SK-N-SH (cell line): ENCODE data around the gene PEX3. TPM values are rescaled to one million over a fixed set of nuclear protein-coding genes. Genes with fewer than 3 reads are reported as not detected.

Source experiments
- CTCF ChIA-PET: fragments of 300-600, 350-600 bp; formaldehyde crosslinking; extraction: SDS; loops from one replicate; lab custom pipeline; 2021; lab: Yijun Ruan, JAX
- POLR2A ChIA-PET: fragments of 350-600 bp; sonication (Branson Sonifier 250); formaldehyde crosslinking; extraction: SDS; loops from one replicate; lab custom pipeline; 2020; ENCODE audit warnings: antibody characterized with exemption, inconsistent platforms; lab: Yijun Ruan, JAX
- DNase-seq: peaks from one replicate; pipeline ENCODE4 v3.0.0; 2012
- H2AFZ ChIP-seq: fragments of 200-600 bp; sonication (generic); 2 replicates; pipeline ENCODE4 v1.8.1; 2016; ENCODE audit warnings: antibody characterized with exemption, mild to moderate bottlenecking, low read depth
- H3F3A ChIP-seq: fragments of 200-600 bp; sonication (generic); replicated peaks from 2 replicates; pipeline ENCODE3; 2016; ENCODE audit warnings: antibody characterized with exemption, mild to moderate bottlenecking; ENCODE audit not compliant: insufficient read depth
- H3K27ac ChIP-seq, 2 experiments: fragments of 200-500 bp in 1 of 2; fragments of 200-600 bp in 1 of 2; sonication (Bioruptor generic) in 1 of 2; sonication (generic), shearing (Covaris generic) in 1 of 2; 2 replicates each; pipeline versions ENCODE4 v1.5.1 to v1.6.1; 2014 to 2016; ENCODE audit warnings: low read depth in 2 of 2, inconsistent platforms in 1 of 2, low read length in 1 of 2, mild to moderate bottlenecking in 1 of 2, mixed read lengths in 1 of 2
- H3K27me3 ChIP-seq: fragments of 200-600 bp; sonication (generic), shearing (Covaris generic); 2 replicates; pipeline ENCODE4 v1.6.1; 2016; ENCODE audit warnings: mixed run types; ENCODE audit not compliant: insufficient read depth
- H3K36me3 ChIP-seq, 2 experiments: fragments of 200-500 bp in 1 of 2; fragments of 200-600 bp in 1 of 2; sonication (Bioruptor generic) in 1 of 2; sonication (generic) in 1 of 2; replicated peaks in 1 of 2; 2 replicates each; pipeline versions ENCODE3 to v1.5.1; 2014 to 2016; ENCODE audit warnings: low read length in 1 of 2, mild to moderate bottlenecking in 1 of 2; ENCODE audit not compliant: insufficient read depth in 2 of 2, control insufficient read depth in 1 of 2
- H3K4me1 ChIP-seq, 2 experiments: fragments of 200-500 bp in 1 of 2; fragments of 200-600 bp in 1 of 2; sonication (Bioruptor generic) in 1 of 2; sonication (generic), shearing (Covaris generic) in 1 of 2; 2 replicates each; pipeline versions ENCODE4 v1.5.1 to v1.6.1; 2014 to 2016; ENCODE audit warnings: low read depth in 1 of 2, low read length in 1 of 2, mixed run types in 1 of 2; ENCODE audit not compliant: insufficient read depth in 2 of 2, control insufficient read depth in 1 of 2
- H3K4me2 ChIP-seq: fragments of 200-600 bp; sonication (generic), shearing (Covaris generic); 2 replicates; pipeline ENCODE4 v1.6.1; 2017; ENCODE audit warnings: mixed run types
- H3K4me3 ChIP-seq, 2 experiments: fragments of 200-500 bp in 1 of 2; fragments of 200-600 bp in 1 of 2; sonication (Bioruptor generic) in 1 of 2; sonication (generic), shearing (Covaris generic) in 1 of 2; 2 replicates each; pipeline versions ENCODE4 v1.5.1 to v1.8.1; 2014 to 2016; ENCODE audit warnings: low read depth in 2 of 2, inconsistent platforms in 1 of 2, low read length in 1 of 2, mild to moderate bottlenecking in 1 of 2, mixed read lengths in 1 of 2, moderate library complexity in 1 of 2
- H3K79me2 ChIP-seq: fragments of 200-600 bp; sonication (generic); 2 replicates; pipeline ENCODE4 v1.8.1; 2017; ENCODE audit warnings: mild to moderate bottlenecking; ENCODE audit not compliant: insufficient read depth
- H3K9ac ChIP-seq: fragments of 200-600 bp; sonication (generic); 2 replicates; pipeline ENCODE4 v1.6.1; 2017; ENCODE audit warnings: mixed run types
- H3K9me2 ChIP-seq: fragments of 200-600 bp; sonication (generic); 2 replicates; pipeline ENCODE4 v1.6.1; 2017; ENCODE audit warnings: mixed run types
- H3K9me3 ChIP-seq: fragments of 200-600 bp; sonication (generic); 2 replicates; pipeline ENCODE4 v1.6.1; 2017; ENCODE audit warnings: mixed run types, mild to moderate bottlenecking, moderate library complexity
- H4K20me1 ChIP-seq: fragments of 200-600 bp; sonication (generic); 2 replicates; pipeline ENCODE4 v1.6.1; 2017; ENCODE audit warnings: mild to moderate bottlenecking, mixed run types; ENCODE audit not compliant: insufficient read depth
- CHD2 ChIP-seq: fragments of 150-350 bp; IDR thresholded peaks from 2 replicates; pipeline ENCODE4 v1.6.1; 2018; ENCODE audit warnings: low read length; ENCODE audit not compliant: partially characterized antibody
- ELF1 ChIP-seq: IDR thresholded peaks from 2 replicates; pipeline ENCODE4 v1.4.0; 2012
- EP300 ChIP-seq, 2 experiments: IDR thresholded peaks; 2 replicates each; pipeline versions ENCODE4 v1.4.0 to v1.6.1; 2012; ENCODE audit warnings: borderline replicate concordance in 1 of 2, low read depth in 1 of 2, low read length in 1 of 2
- FOSL2 ChIP-seq: IDR thresholded peaks from 2 replicates; pipeline ENCODE4 v1.4.0; 2012; ENCODE audit warnings: low read depth, mild to moderate bottlenecking, moderate library complexity, borderline replicate concordance
- FOXJ3 ChIP-seq: sonication (generic); formaldehyde crosslinking; IDR thresholded peaks from 2 replicates; pipeline ENCODE4 v1.5.1; 2020; ENCODE audit warnings: mild to moderate bottlenecking, missing genetic modification reagents
- GATA2 ChIP-seq: sonication (generic); formaldehyde crosslinking; IDR thresholded peaks from 2 replicates; pipeline ENCODE4 v1.5.0; 2020; ENCODE audit warnings: mild to moderate bottlenecking, missing genetic modification reagents
- JUND ChIP-seq: IDR thresholded peaks from 2 replicates; pipeline ENCODE4 v1.4.0; 2012
- MEF2A ChIP-seq: IDR thresholded peaks from 2 replicates; pipeline ENCODE4 v1.4.0; 2012; ENCODE audit warnings: low read depth, borderline replicate concordance
- PBX3 ChIP-seq: IDR thresholded peaks from 2 replicates; pipeline ENCODE4; 2012
- POLR2AphosphoS5 ChIP-seq: IDR thresholded peaks from 2 replicates; pipeline ENCODE4 v1.6.1; 2012; ENCODE audit warnings: low read depth, low read length
- RXRA ChIP-seq: IDR thresholded peaks from 2 replicates; pipeline ENCODE4 v1.4.0; 2012; ENCODE audit warnings: low read depth, mild to moderate bottlenecking, borderline replicate concordance
- SIN3A ChIP-seq: IDR thresholded peaks from 2 replicates; pipeline ENCODE4 v1.6.1; 2012; ENCODE audit warnings: low read depth, mild to moderate bottlenecking, low read length, moderate library complexity, borderline replicate concordance
- TAF1 ChIP-seq: IDR thresholded peaks from 2 replicates; pipeline ENCODE4 v1.6.1; 2012; ENCODE audit warnings: low read depth, mild to moderate bottlenecking, low read length, moderate library complexity, borderline replicate concordance
- TCF12 ChIP-seq: IDR thresholded peaks from 2 replicates; pipeline ENCODE4 v1.4.0; 2012
- USF1 ChIP-seq: IDR thresholded peaks from 2 replicates; pipeline ENCODE4 v1.4.0; 2012; ENCODE audit warnings: low read depth, borderline replicate concordance
- ZBTB33 ChIP-seq: IDR thresholded peaks from 2 replicates; pipeline ENCODE4 v1.4.0; 2012; ENCODE audit warnings: low read depth, borderline replicate concordance
- WGBS: methylation state at CpG from one replicate; pipeline ENCODE4 v1.1.6; 2017; ENCODE audit warnings: low lambda C conversion rate; 5-methylcytosine and 5-hydroxymethylcytosine counted together
- polyA plus RNA-seq, 3 experiments: library from polyadenylated mRNA; depleted of rRNA; stranded (reverse); fragments of >200 nt; gene quantifications; 2 replicates each; pipeline ENCODE4 v1.2.3, GENCODE V29; 2012
- TF ChIP-seq, protein P1 (sequence below): fragments of 150-350 bp; IDR thresholded peaks from 2 replicates; pipeline ENCODE4 v1.6.1; 2017; ENCODE audit warnings: antibody characterized with exemption, low read length, low read depth, borderline replicate concordance
- TF ChIP-seq, protein P2 (sequence below): IDR thresholded peaks from 2 replicates; pipeline ENCODE4 v1.6.1; 2012; ENCODE audit warnings: mild to moderate bottlenecking, low read depth, low read length, moderate library complexity

The PEX3 gene
- polyA plus RNA-seq, 1 of the 3 experiments (the other 2 are of a cell fraction), result 14.1 TPM

DNA sequence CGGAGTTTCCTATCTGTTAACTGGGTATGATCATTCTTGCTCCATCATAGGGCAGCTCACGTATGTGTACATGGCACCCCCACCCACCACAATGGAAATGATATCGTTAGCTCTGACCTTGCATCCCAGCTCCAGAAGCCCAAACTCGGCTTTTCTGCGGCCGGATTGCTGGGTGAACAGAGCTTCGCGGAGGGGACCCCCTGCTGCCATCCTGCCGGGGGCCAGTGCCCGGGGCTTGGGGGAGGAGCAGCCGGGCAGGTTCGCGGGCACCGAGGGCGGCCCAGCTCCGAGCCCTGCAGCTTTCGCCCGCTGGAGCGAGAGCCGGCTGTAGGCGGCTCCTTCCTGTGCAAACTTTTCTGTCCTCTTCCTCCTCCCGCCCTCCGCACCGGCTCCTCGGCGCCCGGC, 85.9 kb downstream of the PEX3 start:
- CTCF ChIA-PET, result interaction anchor here (0.8 to 2.8 kb wide), 5 partner anchors 15 to 109 kb away, joined by 3 to 8 read pairs (median 4); no protein-coding TSS in a partner anchor

More for the DNA sequence above, 85.9 kb downstream of the PEX3 start:
- Histone ChIP-seq H4K20me1 (no peaks in the 10 kb centered on the region), H3K4me2 (peak overlapping the region; percentile 85), H3K9ac (peak overlapping the region; percentile 56; the same call in 1 of the 2 replicates), H3F3A (peaks cover 4% of the 10 kb centered on the region), H3K4me3 (peak overlapping the region; percentile 63 to 71), H3K9me3 (no peaks in the 10 kb centered on the region), H2AFZ (peak overlapping the region; percentile 88), H3K27ac (no peak overlapping the region; a peak in 1 of 4 replicates), H3K79me2 (peaks cover 11% of the 10 kb centered on the region; the same call in 1 of the 2 replicates), H3K9me2 (no peaks in the 10 kb centered on the region), H3K36me3 (no peaks in the 10 kb centered on the region), H3K27me3 (no peaks in the 10 kb centered on the region), H3K4me1 (peaks cover 0 to 3% of the 10 kb centered on the region in 2 experiments; a peak in 1 of 4 replicates)
- POLR2A ChIA-PET, result interaction anchor here (0.9 kb wide), 1 partner anchor 25 kb away, joined by 3 read pairs; the partner anchor contains the start of gene FUCA2
- DNase-seq, result no peak
- WGBS, result 3% methylated on average over 15 of the region's 27 CpGs
- TF ChIP-seq POLR2AphosphoS5 (no peak), FOXJ3 (no peak), MEF2A (no peak), USF1 (no peak), JUND (no peak), RXRA (no peak), PBX3 (no peak), GATA2 (CRISPR knock-in tag) (no peak), ZBTB33 (no peak), FOSL2 (no peak), SIN3A (no peak), ELF1 (no peak), TCF12 (no peak), CHD2 (no peak), TAF1 (no peak), EP300 (IDR thresholded peaks at IDR 0.05; ENCODE audit: borderline replicate concordance in 1 of 2, low read depth in 1 of 2, low read length in 1 of 2) (no peak)
- TF ChIP-seq, protein P1, sequence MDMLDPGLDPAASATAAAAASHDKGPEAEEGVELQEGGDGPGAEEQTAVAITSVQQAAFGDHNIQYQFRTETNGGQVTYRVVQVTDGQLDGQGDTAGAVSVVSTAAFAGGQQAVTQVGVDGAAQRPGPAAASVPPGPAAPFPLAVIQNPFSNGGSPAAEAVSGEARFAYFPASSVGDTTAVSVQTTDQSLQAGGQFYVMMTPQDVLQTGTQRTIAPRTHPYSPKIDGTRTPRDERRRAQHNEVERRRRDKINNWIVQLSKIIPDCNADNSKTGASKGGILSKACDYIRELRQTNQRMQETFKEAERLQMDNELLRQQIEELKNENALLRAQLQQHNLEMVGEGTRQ, result no peak
- TF ChIP-seq, protein P2, sequence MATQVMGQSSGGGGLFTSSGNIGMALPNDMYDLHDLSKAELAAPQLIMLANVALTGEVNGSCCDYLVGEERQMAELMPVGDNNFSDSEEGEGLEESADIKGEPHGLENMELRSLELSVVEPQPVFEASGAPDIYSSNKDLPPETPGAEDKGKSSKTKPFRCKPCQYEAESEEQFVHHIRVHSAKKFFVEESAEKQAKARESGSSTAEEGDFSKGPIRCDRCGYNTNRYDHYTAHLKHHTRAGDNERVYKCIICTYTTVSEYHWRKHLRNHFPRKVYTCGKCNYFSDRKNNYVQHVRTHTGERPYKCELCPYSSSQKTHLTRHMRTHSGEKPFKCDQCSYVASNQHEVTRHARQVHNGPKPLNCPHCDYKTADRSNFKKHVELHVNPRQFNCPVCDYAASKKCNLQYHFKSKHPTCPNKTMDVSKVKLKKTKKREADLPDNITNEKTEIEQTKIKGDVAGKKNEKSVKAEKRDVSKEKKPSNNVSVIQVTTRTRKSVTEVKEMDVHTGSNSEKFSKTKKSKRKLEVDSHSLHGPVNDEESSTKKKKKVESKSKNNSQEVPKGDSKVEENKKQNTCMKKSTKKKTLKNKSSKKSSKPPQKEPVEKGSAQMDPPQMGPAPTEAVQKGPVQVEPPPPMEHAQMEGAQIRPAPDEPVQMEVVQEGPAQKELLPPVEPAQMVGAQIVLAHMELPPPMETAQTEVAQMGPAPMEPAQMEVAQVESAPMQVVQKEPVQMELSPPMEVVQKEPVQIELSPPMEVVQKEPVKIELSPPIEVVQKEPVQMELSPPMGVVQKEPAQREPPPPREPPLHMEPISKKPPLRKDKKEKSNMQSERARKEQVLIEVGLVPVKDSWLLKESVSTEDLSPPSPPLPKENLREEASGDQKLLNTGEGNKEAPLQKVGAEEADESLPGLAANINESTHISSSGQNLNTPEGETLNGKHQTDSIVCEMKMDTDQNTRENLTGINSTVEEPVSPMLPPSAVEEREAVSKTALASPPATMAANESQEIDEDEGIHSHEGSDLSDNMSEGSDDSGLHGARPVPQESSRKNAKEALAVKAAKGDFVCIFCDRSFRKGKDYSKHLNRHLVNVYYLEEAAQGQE, result no peak
